VCaP (cell line): Measurements from ENCODE around the gene SNAPC4.

Experiments
- H3K27ac ChIP-seq: fragments of 450-650 bp; 2 replicates; pipeline ENCODE4 v1.5.1; 2017
- CTCF ChIP-seq: fragments of 450-650 bp; conservative IDR thresholded peaks from 2 replicates; pipeline ENCODE4 v1.5.1; 2017; ENCODE audit warnings: mild to moderate bottlenecking, moderate library complexity

The SNAPC4 gene

DNA sequence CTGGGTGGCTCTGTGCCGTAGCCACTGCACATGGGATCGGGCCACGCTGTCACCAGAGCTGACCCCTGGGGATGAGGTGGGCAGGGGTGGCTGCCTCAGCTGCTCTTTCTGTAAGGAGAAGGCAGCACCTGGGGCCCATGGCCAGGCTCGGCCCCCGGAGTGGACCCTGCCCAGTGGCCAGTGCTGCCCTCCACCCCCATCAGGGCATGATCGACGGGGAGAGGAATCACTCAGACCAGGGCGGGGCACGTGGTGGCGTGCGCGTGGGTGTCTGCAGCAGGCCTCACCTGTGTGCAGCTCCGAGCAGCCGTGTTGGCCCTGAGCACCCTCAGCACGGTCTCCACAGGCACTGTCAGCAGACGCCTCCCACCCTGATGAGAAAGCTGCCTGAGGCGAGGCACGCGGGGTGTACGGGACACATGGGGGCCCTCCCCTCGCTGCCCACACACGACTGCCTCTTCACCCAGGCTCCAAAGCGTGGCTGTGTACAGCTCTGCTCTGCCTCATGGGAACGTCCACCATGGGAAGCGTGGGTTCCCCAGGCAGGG, 17.9 kb downstream of the SNAPC4 start:
- H3K27ac ChIP-seq = no peak overlapping the region
- no peak for TF ChIP-seq CTCF

GRCh38 chr9:136381311-136381710, 18.7 kb downstream of the SNAPC4 start:
- no peak for TF ChIP-seq CTCF
- no peak overlapping the region for H3K27ac ChIP-seq

- no peak for TF ChIP-seq CTCF
- H3K27ac ChIP-seq = no peak overlapping the region
These were observed 19.6 kb downstream of the SNAPC4 start for GRCh38 chr9:136380381-136380780.

DNA sequence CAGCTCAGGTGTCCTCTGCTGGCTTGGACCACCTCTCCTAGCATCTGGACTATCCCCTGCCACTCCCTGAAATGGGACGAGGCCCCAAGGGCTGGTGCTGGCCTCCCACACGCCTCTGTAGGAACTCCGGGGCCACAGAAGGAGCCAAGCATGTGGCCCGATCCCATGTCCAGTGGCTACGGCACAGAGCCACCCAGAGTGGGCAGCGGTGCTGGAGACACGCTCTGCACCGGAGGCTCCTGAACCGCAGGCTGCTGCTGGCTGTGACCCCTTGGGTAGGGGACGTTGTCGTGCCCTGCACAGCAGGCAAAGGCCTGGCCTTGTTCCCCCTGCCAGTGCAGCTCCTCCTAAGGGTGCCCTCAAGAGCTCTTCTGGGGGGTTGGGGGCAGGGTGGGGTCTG, 20.1 kb downstream of the SNAPC4 start:
- no peak for TF ChIP-seq CTCF
- H3K27ac ChIP-seq = no peak overlapping the region

DNA sequence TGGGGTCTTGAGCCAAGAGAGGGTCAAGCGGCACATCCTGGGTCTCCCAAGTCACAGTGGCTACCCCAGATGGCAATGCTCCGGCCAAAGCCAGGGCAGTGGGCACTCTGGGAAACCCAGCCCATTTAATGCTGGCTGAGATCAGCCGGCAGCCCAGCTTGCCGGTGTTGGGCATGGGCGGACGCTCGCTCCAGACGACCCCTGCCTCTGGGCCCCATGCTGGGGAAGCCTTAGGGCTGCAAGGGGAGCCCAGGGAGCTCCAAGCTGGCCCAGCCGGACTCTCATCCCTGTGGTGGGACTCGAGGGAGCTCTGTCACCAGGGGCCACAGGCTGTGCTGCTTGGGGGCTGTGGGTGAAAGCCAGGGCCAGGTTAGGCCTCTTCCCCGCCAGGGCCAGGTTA, 20.6 kb downstream of the SNAPC4 start:
- H3K27ac ChIP-seq = no peak overlapping the region
- TF ChIP-seq CTCF = no peak

DNA sequence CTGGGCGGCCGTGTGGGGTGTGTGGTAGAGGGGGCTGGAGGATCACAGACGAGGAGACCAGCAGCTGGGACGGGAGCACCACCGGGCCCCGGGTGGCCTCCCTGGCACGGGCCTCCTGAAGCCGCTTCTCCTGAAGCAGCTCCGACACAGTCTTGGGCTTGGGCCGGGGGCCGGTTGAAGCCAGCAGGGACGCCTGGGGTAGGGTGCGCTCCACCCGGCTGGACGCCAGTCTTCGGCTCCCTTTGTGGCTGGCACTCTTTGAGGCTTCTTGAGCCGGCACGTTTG, 21.0 kb downstream of the SNAPC4 start:
- H3K27ac ChIP-seq = no peak overlapping the region
- no peak for TF ChIP-seq CTCF

- no peak for TF ChIP-seq CTCF
- no peak overlapping the region for H3K27ac ChIP-seq
These were observed 21.6 kb downstream of the SNAPC4 start for GRCh38 chr9:136378170-136379002.
